GM18861 (cell line): ENCODE data around the gene SH2B2.
"Not testable (repeated sequence)": the region's sequence is repeated elsewhere in the genome, so short reads cannot be mapped to it uniquely, and the experiment has no call there.

Experiments
- ATAC-seq: cut with Tn5 transposase; IDR thresholded peaks from one replicate; pipeline ENCODE4 v1.9.1; 2021; ENCODE audit not compliant: unreplicated experiment

The SH2B2 gene

GRCh38 chr7:102285540-102286236, 980 bp upstream of the SH2B2 start:
- ATAC-seq: no peak

- peak; percentile 10 for ATAC-seq
Observed at GRCh38 chr7:102287111-102287980, 678 bp downstream of the SH2B2 start.

DNA sequence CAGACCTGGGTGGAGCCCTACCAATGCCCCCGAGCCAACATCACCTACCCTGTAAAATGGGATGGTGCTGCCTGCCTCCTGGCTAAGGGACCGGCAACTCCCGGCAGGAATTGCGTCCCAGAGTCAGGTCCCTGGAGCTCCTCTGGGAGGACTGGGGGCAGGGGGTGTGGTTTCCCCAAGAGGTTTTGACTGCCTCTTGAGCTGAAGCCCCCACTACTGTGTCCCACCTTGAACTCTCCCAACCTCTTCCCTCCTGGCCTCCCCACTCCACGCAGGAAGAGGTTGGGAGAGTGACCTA, 1.3 kb downstream of the SH2B2 start:
- ATAC-seq: no peak

GRCh38 chr7:102288285-102288930, 1.7 kb downstream of the SH2B2 start:
- ATAC-seq: no peak

DNA sequence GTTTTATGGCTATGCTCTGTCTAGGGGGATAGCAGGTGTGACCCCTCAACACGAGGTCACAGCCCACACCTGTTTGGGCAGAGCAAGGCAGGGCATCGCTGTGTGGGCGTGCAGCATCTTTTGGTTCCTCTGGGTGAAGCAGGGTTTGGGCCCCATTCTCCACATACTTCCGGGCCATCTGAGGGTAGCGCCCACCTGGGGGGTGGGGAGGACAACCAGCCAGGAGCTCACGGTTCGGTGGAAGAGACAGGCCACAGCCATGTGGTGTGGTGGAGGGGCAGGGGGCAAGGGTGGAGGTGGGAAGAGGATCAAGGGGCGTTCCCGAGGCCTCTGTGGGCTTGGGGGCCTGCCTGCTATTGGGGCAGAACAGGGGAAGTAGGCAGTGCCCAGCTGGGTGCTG, 2.4 kb downstream of the SH2B2 start:
- ATAC-seq: no peak

DNA sequence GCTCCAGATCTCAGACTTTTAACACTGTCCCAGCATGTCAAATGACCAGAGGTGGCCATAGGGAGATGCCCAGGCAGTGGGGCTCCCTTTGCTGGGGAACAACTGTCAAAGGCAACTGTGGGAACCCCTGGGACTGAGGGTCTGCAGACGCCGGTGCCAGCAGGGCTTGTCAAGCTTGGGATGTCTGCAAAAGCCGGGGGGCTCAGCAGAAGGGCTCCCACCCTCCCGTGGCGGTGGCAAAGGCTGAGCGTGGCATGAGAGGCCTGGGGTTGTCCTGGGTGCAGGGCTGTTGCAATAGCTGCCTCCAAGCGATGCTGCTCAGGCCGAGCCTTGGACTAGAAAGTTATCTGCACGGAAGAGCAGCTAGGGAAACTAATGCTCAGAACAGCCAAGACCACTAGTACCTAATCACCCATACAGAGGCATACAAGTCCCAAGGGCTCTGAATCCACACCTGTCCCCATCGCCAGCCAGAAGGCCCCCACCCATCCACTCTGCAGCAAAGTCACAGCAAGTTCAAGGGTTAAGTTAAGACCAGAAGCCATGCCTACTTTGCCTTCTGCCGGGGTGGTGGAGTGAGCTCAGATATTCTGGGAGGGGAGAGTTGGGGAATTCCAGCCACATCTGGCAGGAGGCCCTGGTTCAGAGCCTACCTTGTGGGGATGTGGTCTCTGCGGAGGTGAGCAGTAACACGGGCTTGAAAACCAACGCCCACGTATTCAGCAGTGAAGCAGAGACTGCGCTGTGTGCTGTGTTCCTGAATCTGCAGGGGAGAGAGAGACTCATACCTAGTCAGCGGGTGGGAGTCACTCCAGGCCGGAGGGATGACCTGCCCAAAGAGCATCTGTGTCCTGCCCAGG, 4.6 kb downstream of the SH2B2 start:
- ATAC-seq: peak; percentile 33

DNA sequence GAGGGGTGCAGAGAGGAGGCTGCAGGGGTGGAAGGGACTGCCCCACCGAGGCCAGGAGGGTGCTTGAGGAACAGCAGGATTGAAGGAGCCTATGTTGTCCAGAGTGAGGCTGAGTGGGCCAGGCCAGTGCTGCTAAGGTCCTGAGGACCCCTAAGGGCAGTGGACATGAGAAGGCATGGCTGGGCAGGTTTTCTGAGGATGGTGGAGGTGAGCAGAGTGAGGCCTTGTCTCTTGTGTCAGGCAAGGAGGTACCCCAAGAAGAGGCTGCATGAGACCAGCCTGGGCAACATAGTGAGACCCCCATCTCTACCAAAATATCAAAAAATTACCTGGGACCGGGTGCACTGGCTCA, 5.2 kb downstream of the SH2B2 start:
- no peak for ATAC-seq

DNA sequence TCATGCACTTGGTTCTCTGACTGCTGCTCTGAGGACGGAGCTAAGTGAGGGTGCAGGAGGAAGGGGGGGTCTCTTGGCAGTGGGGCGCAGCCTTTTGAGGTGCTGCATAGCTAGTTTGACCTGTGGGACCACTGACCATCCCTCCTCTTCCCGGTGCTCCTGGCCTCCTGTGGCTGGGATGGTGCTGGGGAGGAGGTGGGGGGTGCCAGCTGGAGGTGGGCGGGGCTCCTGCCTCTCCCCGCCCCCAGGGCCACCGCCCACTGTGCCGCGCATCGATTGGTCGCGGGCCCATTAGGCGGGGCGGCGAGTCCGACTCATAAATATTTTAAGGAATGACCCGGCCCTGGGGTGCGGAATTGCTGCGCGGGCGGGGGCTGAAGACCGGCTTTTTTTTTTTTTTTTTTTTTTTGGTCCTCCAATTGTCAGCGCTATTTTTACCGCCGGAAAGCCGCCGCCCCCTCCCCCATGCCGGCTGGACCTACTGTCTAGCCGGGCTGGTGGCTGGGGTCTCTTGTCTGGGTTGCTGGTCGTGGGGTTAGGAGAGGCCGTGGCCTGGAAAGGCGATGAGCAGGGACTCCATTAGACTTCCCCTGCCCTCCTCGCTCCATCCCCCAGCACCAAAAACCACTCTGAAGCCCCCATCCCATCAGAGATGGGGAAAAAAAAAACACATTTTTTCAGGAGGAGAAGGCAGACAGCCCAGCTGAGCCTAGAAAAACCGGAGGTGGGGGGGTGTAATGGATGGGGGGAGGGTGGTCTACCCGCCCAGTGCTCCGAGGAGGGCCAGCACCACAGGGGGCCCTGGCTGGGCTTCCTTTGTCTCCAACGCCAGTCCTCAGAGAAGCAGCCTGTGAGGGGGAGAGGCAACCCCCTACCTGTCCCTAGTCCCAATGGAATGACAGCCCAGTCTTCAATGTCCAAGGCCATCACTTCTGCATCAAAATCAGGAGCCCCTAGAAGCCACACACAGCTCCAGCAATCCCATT, 6.4 kb downstream of the SH2B2 start:
- ATAC-seq: no peak

DNA sequence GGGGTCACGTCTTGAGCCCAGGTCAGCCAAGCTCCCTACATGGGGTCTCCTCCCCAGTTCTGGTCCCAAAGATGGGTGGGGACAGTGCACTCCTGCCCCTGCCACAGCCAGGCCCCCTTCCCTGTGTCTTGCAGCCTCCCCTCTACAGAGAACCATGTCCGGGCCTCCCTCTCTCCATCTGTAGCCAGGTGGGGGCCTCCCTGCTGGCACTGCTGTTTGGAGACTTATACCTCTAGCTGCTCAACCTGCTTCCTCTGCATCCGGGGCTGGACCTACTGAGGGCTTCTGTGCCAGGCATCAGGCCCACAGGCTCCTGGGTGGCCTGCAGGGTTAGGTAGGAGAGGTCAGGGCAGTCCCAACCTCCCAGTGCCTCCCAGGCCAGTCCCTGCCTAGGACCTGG, 7.9 kb downstream of the SH2B2 start:
- ATAC-seq: no peak

- no peak for ATAC-seq
Observed at GRCh38 chr7:102295346-102296178, 8.9 kb downstream of the SH2B2 start.

DNA sequence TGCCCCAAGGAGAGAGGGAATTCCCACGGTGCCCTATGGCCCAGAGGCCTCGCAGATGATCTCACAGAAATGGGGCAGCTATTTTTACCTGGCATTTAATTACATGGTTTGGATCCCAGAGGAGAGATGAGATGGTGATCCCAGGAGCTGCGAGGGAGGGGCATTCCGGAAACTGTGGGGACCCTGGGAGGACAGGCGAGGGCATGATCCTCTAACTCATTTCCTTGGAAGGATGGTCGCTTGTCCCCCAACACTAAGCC, 9.4 kb downstream of the SH2B2 start:
- ATAC-seq: no peak

DNA sequence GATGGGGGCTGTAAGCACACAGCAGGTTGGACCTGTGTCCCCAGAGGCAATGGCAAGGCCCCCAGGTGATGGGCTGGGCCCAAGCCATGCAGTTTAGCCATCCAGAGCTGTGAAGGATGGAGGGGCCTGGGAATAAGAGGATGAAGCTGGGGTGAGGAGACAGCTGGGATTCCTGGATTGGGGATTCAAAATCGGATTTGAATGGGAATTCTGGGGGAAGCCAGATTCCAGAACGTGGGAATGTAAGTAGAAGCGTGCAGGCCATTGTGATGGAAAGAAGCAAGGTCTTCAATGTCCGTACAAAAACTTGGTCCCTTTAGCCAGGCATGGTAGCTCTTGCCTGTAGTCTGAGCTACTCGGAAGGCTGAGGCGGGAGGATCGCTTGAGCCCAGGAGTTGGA, 9.8 kb downstream of the SH2B2 start:
- ATAC-seq: no peak

- ATAC-seq: no peak
Observed at GRCh38 chr7:102297487-102298218, 11.0 kb downstream of the SH2B2 start.

DNA sequence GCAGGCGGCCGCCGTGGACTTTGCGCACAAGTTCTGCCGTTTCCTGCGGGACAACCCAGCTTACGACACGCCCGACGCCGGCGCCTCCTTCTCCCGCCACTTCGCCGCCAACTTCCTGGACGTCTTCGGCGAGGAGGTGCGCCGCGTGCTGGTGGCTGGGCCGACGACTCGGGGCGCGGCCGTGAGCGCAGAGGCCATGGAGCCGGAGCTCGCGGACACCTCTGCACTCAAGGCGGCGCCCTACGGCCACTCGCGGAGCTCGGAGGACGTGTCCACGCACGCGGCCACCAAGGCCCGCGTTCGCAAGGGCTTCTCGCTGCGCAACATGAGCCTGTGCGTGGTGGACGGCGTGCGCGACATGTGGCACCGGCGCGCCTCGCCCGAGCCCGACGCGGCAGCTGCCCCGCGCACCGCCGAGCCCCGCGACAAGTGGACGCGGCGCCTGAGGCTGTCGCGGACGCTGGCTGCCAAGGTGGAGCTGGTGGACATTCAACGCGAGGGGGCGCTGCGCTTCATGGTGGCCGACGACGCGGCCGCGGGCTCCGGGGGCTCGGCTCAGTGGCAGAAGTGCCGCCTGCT, 14.1 kb downstream of the SH2B2 start:
- no peak for ATAC-seq

DNA sequence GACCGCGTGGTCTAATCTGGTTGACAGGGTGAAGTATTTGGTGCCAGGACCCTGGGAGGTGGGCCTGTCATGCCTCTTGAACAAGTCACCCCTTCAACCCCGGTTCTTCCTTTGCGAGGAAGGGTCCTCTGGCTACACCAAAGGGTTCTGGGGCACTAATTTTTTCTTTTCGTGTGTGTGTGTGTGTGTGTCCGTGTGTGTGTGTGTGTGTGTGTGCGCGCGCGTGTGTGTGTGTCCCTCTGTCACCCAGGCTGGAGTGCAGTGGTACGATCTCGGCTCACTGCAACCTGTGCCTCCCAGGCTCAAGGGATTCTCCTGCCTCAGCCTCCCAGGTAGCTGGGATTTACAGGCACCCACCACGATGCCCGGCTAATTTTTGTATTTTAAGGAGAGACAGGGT, 14.7 kb downstream of the SH2B2 start:
- not testable (repeated sequence) for ATAC-seq

DNA sequence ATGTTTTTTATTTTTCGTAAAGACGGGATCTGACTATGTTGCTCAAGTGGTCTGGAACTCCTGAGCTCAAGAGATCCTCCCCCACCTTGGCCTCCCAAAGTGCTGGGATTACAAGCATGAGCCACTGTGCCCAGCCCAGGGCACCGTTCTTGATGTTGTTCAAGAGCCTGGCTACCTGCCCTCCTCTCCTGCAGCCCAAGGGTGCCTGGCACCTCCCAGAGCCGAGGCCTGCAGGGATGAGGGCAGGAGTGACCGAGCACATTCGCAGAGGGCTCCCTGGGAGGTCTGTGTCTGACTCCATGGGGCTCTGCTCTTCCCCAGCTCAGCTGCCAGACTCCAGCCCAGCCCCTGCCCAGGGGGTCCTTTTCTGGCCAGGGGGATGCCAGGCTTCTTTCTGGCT, 15.4 kb downstream of the SH2B2 start:
- no peak for ATAC-seq

GRCh38 chr7:102303669-102304422, 17.2 kb downstream of the SH2B2 start:
- no peak for ATAC-seq

GRCh38 chr7:102304668-102305067, 18.0 kb downstream of the SH2B2 start:
- no peak for ATAC-seq
